CD8-positive, alpha-beta memory T cell (primary cell): ENCODE results near the gene MED20. TPM values are rescaled to one million over a fixed set of nuclear protein-coding genes. Genes with fewer than 3 reads are reported as not detected.

Source experiments
- CTCF ChIA-PET: fragments of 350-600 bp; sonication (Branson Sonifier 250); formaldehyde crosslinking; loops from one replicate; lab custom pipeline; 2021; ENCODE audit warnings: antibody characterized with exemption; lab: Charles Lee
- POLR2A ChIA-PET: fragments of 350-600 bp; sonication (Branson Sonifier 250); formaldehyde crosslinking; loops from one replicate; lab custom pipeline; 2021; ENCODE audit warnings: antibody characterized with exemption; lab: Charles Lee
- DNase-seq, 5 donors: peaks; one replicate each; pipeline versions ENCODE4 v3.0.0 to v3.0.0-alpha.2; 2020 to 2022; ENCODE audit warnings: mixed read lengths in 1 of 5
- H3K27ac ChIP-seq: one replicate; pipeline ENCODE4 v1.7.0; 2013; ENCODE audit warnings: low read depth, mild to moderate bottlenecking, low read length, moderate library complexity
- H3K27me3 ChIP-seq: 2 replicates; pipeline ENCODE4 v1.7.0; 2013; ENCODE audit warnings: low read length, mild to moderate bottlenecking; ENCODE audit not compliant: insufficient read depth, poor library complexity, severe bottlenecking
- H3K36me3 ChIP-seq: 2 replicates; pipeline ENCODE4 v1.7.0; 2013; ENCODE audit warnings: mild to moderate bottlenecking, low read length, moderate library complexity; ENCODE audit not compliant: insufficient read depth
- H3K4me1 ChIP-seq: 2 replicates; pipeline ENCODE4 v1.7.0; 2013; ENCODE audit warnings: mild to moderate bottlenecking, low read length, moderate library complexity; ENCODE audit not compliant: insufficient read depth
- H3K4me3 ChIP-seq: 2 replicates; pipeline ENCODE4 v1.7.0; 2013; ENCODE audit warnings: mild to moderate bottlenecking, low read length
- H3K9me3 ChIP-seq: 2 replicates; pipeline ENCODE4 v1.7.0; 2013; ENCODE audit warnings: mild to moderate bottlenecking, low read length
- H3K27ac Mint-ChIP-seq, 8 donors: one replicate each; pipeline ENCODE4 v1.8.0; 2020 to 2021; ENCODE audit warnings: mixed read lengths in 8 of 8, mild to moderate bottlenecking in 6 of 8, inconsistent platforms in 3 of 8, moderate library complexity in 3 of 8
- H3K27me3 Mint-ChIP-seq, 2 donors: one replicate each; pipeline ENCODE4 v1.8.0; 2020 to 2021; ENCODE audit warnings: mixed read lengths in 2 of 2, mild to moderate bottlenecking in 1 of 2, moderate library complexity in 1 of 2
- H3K36me3 Mint-ChIP-seq, 3 donors: one replicate each; pipeline ENCODE4 v1.8.0; 2020 to 2021; ENCODE audit warnings: mixed read lengths in 3 of 3, inconsistent platforms in 1 of 3, mild to moderate bottlenecking in 1 of 3
- H3K4me1 Mint-ChIP-seq, 3 donors: one replicate each; pipeline ENCODE4 v1.8.0; 2020 to 2021; ENCODE audit warnings: mixed read lengths in 3 of 3, inconsistent platforms in 1 of 3, mild to moderate bottlenecking in 1 of 3
- H3K4me3 Mint-ChIP-seq, 7 donors: one replicate each; pipeline ENCODE4 v1.8.0; 2020 to 2021; ENCODE audit warnings: mixed read lengths in 7 of 7, mild to moderate bottlenecking in 6 of 7, moderate library complexity in 4 of 7, inconsistent platforms in 2 of 7
- H3K9me3 Mint-ChIP-seq, 5 donors: one replicate each; pipeline ENCODE4 v1.8.0; 2020 to 2022; ENCODE audit warnings: mixed read lengths in 5 of 5, mild to moderate bottlenecking in 3 of 5, moderate library complexity in 2 of 5, inconsistent platforms in 1 of 5
- polyA plus RNA-seq: library from polyadenylated mRNA; unstranded; fragments of 300-500 nt; fragmentation: Illumina TruSeq; gene quantifications from one replicate; pipeline ENCODE4 v1.2.3, GENCODE V29; 2021
- total RNA-seq, 2 experiments: library from RNA; stranded (reverse); gene quantifications; one replicate each; pipeline ENCODE4 v1.2.3, GENCODE V29; 2021

MED20 gene
- total and polyA plus RNA-seq, 3 experiments from 2014 or later, result 5.3 to 21.1 (median 18.1) TPM

DNA sequence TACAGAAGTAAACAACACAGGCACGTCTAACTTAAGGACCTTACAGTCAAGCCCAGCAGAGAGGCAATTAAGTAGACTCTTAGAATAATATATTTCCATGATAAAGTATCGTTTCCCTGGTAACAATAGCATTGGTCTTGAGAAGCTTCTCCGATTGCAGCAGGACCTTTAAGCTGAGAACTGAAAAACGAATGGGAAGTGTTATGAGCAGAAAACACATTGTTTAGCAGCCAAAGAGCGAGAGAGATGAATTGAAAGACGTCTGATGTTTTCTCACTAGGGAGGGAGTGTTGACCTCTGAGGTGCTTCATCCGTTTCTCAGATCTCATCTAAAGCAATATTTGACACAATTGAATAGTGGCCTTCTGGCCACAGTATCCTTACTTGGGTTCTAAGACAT lies 1.2 kb upstream of the MED20 start:
- no peak for DNase-seq
- peaks cover 2% of the 10 kb centered on the region for H3K36me3 ChIP-seq
- CTCF ChIA-PET, result interaction anchor here (0.8 to 5.6 kb wide), 10 partner anchors 10 to 636 kb away, joined by 3 to 91 read pairs (median 7); partner anchors contain the start of genes CCND3, TAF8 and TOMM6
- H3K4me3 ChIP-seq, result peak overlapping the region; percentile 97
- peaks cover 50 to 65% (median 59%) of the 10 kb centered on the region in 3 donors for H3K4me1 Mint-ChIP-seq
- H3K27ac Mint-ChIP-seq, result peak overlapping the region in 7 of 8 donors; percentile 98 to 100 (median 99)
- POLR2A ChIA-PET, result interaction anchor here (1.9 to 3.4 kb wide), 3 partner anchors 12 to 27 kb away, joined by 12 to 24 read pairs (median 12); partner anchors contain the start of gene USP49
- H3K27me3 ChIP-seq, result no peaks in the 10 kb centered on the region
- H3K27me3 Mint-ChIP-seq, result peaks cover 0 to 8% of the 10 kb centered on the region in 2 donors
- peaks cover 38% of the 10 kb centered on the region for H3K4me1 ChIP-seq
- H3K9me3 ChIP-seq, result no peaks in the 10 kb centered on the region
- H3K36me3 Mint-ChIP-seq, result peaks cover 0 to 27% (median 5%) of the 10 kb centered on the region in 3 donors
- peak overlapping the region; percentile 96 to 100 (median 99) for H3K4me3 Mint-ChIP-seq
- peak overlapping the region; percentile 96 for H3K27ac ChIP-seq
- H3K9me3 Mint-ChIP-seq, result no peaks in the 10 kb centered on the region

DNA sequence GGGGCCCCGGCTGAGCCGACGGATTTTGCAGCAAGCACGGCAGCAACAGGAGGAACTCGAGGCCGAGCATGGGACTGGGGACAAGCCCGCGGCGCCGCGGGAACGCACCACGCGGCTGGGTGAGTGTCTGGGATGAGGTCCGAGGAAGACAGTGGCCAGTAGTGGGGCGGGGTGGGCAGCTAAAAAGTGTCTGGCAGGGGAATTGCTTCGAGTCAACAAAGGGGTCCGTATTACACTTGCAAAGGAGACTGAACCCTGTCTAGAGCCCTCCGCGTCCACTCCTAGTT lies 716 bp upstream of the MED20 start:
- Mint-ChIP-seq H3K9me3 (no peaks in the 10 kb centered on the region), H3K27me3 (peaks cover 0 to 9% of the 10 kb centered on the region in 2 donors), H3K36me3 (peaks cover 0 to 27% (median 4%) of the 10 kb centered on the region in 3 donors), H3K4me1 (peaks cover 51 to 62% (median 60%) of the 10 kb centered on the region in 3 donors), H3K27ac (peak overlapping the region; percentile 98 to 100 (median 99)), H3K4me3 (peak overlapping the region; percentile 96 to 100 (median 99))
- no peaks in the 10 kb centered on the region for H3K9me3 ChIP-seq
- H3K4me1 ChIP-seq, result peaks cover 38% of the 10 kb centered on the region
- H3K27ac ChIP-seq, result peak overlapping the region; percentile 96
- no peaks in the 10 kb centered on the region for H3K27me3 ChIP-seq
- H3K4me3 ChIP-seq, result peak overlapping the region; percentile 97
- DNase-seq, result no peak
- no peaks in the 10 kb centered on the region for H3K36me3 ChIP-seq
- POLR2A ChIA-PET, result interaction anchor here (1.0 to 3.4 kb wide), 9 partner anchors 8 to 134 kb away, joined by 3 to 29 read pairs (median 8); partner anchors contain the start of genes CCND3, TAF8, TOMM6 and USP49
- CTCF ChIA-PET, result interaction anchor here (0.8 to 5.6 kb wide), 15 partner anchors 9 to 636 kb away, joined by 3 to 91 read pairs (median 7); partner anchors contain the start of genes CCND3, TAF8 and TOMM6

GRCh38 chr6:41917528-41917927 lies 3.4 kb downstream of the MED20 start:
- Mint-ChIP-seq H3K27me3 (peaks cover 0 to 8% of the 10 kb centered on the region in 2 donors), H3K4me1 (peaks cover 35 to 56% (median 37%) of the 10 kb centered on the region in 3 donors), H3K27ac (peak overlapping the region in 1 of 8 donors; percentile 50), H3K36me3 (peaks cover 0 to 42% (median 9%) of the 10 kb centered on the region in 3 donors), H3K4me3 (peak overlapping the region in 1 of 7 donors; percentile 69), H3K9me3 (no peaks in the 10 kb centered on the region)
- no peak for DNase-seq
- no peaks in the 10 kb centered on the region for H3K9me3 ChIP-seq
- peaks cover 19% of the 10 kb centered on the region for H3K4me1 ChIP-seq
- no peak overlapping the region for H3K4me3 ChIP-seq
- no peak overlapping the region for H3K27ac ChIP-seq
- no peaks in the 10 kb centered on the region for H3K27me3 ChIP-seq
- ChIA-PET CTCF (no interaction called here), POLR2A (no interaction called here)
- no peaks in the 10 kb centered on the region for H3K36me3 ChIP-seq

DNA sequence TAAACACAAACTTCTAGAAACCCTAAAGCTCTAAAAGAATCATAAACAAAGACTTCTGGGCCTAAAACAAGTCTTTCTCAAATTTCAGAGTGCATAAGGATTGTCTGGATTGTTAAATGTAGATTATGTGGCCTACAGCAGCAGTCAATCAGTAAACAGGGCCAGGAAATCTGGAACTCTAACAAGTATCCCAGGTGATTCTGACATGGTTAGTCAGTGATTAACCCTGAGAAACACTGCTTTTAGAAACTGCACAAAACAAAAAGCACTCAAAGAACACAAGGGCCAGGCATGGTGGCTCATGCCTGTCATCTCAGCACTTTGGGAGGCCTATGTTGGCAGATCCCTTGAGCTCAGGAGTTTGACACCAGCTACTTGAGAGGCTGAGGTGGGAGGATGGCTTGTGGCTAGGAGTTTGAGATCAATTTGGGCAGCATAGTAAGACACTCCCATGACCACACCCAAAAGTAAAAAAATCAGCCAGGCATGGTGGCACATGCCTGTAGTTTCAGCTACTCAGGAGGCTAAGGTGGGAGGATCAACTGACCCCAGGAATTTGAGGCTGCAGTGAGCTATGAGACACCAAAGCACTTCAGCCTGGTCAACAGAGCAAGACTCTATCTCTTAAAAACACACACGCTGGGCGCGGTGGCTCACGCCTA lies 5.9 kb downstream of the MED20 start:
- CTCF ChIA-PET, result interaction anchor here (1.3 kb wide), 1 partner anchor 189 kb away, joined by 3 read pairs; no protein-coding TSS in a partner anchor
- DNase-seq, result no peak
- peaks cover 15 to 37% (median 18%) of the 10 kb centered on the region in 3 donors for H3K4me1 Mint-ChIP-seq
- peak overlapping the region in 1 of 8 donors; percentile 7 for H3K27ac Mint-ChIP-seq
- H3K27me3 Mint-ChIP-seq, result peaks cover 0 to 1% of the 10 kb centered on the region in 2 donors
- Histone ChIP-seq H3K4me3 (no peak overlapping the region), H3K9me3 (no peaks in the 10 kb centered on the region), H3K27me3 (no peaks in the 10 kb centered on the region), H3K36me3 (no peaks in the 10 kb centered on the region), H3K4me1 (peaks cover 3% of the 10 kb centered on the region), H3K27ac (no peak overlapping the region)
- no peaks in the 10 kb centered on the region for H3K9me3 Mint-ChIP-seq
- POLR2A ChIA-PET, result no interaction called here
- peak overlapping the region in 1 of 7 donors; percentile 52 for H3K4me3 Mint-ChIP-seq
- peaks cover 0 to 39% (median 9%) of the 10 kb centered on the region in 3 donors for H3K36me3 Mint-ChIP-seq

GRCh38 chr6:41914343-41914742 lies 6.6 kb downstream of the MED20 start:
- Histone ChIP-seq H3K27ac (no peak overlapping the region), H3K4me3 (no peak overlapping the region), H3K36me3 (no peaks in the 10 kb centered on the region), H3K4me1 (no peaks in the 10 kb centered on the region), H3K9me3 (no peaks in the 10 kb centered on the region), H3K27me3 (no peaks in the 10 kb centered on the region)
- peaks cover 16 to 35% (median 16%) of the 10 kb centered on the region in 3 donors for H3K4me1 Mint-ChIP-seq
- H3K27ac Mint-ChIP-seq, result peak overlapping the region in 4 of 8 donors; percentile 46 to 91 (median 66)
- ChIA-PET CTCF (interaction anchor here (1.3 kb wide), 1 partner anchor 190 kb away, joined by 3 read pairs; no protein-coding TSS in a partner anchor), POLR2A (no interaction called here)
- H3K36me3 Mint-ChIP-seq, result peaks cover 0 to 42% (median 11%) of the 10 kb centered on the region in 3 donors
- no peaks in the 10 kb centered on the region for H3K9me3 Mint-ChIP-seq
- peaks cover 0 to 1% of the 10 kb centered on the region in 2 donors for H3K27me3 Mint-ChIP-seq
- DNase-seq, result no peak
- H3K4me3 Mint-ChIP-seq, result no peak overlapping the region

GRCh38 chr6:41909727-41910126 lies 11.2 kb downstream of the MED20 start:
- H3K36me3 ChIP-seq, result peaks cover 3% of the 10 kb centered on the region

DNA sequence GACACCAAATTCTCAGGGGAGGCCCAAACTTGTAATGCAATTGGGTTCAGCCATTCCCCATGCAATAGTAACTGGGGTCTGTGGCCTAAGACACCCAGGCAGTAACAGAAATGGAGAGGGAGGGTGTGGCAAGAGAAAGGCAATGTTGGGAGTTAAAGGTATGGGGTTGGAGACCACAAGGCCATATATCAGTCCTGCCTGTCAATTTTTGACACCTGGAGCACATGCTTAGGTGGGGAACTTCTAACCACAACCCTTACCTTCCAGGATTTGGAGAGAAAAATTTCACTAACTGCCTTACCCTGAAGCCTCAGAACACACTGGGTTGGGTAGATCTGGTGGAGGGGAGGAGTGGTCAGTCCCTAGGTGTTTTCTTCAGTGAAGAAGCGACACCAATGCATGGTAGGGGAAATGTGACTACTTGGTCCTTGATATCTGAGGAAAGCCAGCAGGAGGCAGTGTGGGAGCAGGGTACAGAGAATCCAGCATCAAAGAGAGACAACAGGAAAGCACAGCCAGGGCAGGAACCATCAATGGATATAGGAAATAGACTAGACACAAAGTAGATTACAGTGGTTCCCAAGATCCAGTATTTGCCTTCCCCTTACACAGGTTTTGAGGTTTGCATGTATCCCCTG lies 18.9 kb downstream of the MED20 start:
- POLR2A ChIA-PET, result no interaction called here
- peak overlapping the region in 5 of 8 donors; percentile 11 to 78 (median 47) for H3K27ac Mint-ChIP-seq

More at GRCh38 chr6:41909727-41910126, 11.2 kb downstream of the MED20 start:
- ChIA-PET POLR2A (no interaction called here), CTCF (interaction anchor here (0.9 to 2.0 kb wide), 3 partner anchors 12 to 135 kb away, joined by 3 to 7 read pairs (median 3); partner anchors contain the start of genes BYSL and MED20)
- Histone ChIP-seq H3K9me3 (no peaks in the 10 kb centered on the region), H3K27me3 (no peaks in the 10 kb centered on the region), H3K4me1 (peaks cover 4% of the 10 kb centered on the region), H3K4me3 (no peak overlapping the region), H3K27ac (no peak overlapping the region)
- no peak for DNase-seq
- peaks cover 0 to 66% (median 26%) of the 10 kb centered on the region in 3 donors for H3K36me3 Mint-ChIP-seq
- no peaks in the 10 kb centered on the region for H3K27me3 Mint-ChIP-seq
- peaks cover 17 to 24% (median 20%) of the 10 kb centered on the region in 3 donors for H3K4me1 Mint-ChIP-seq
- peak overlapping the region in 1 of 7 donors; percentile 51 for H3K4me3 Mint-ChIP-seq
- H3K27ac Mint-ChIP-seq, result peak overlapping the region in 1 of 8 donors; percentile 33
- no peaks in the 10 kb centered on the region for H3K9me3 Mint-ChIP-seq

More for the DNA sequence above, 18.9 kb downstream of the MED20 start:
- no peaks in the 10 kb centered on the region for H3K27me3 Mint-ChIP-seq
- peak; percentile 37 to 71 (median 51) for DNase-seq
- CTCF ChIA-PET, result interaction anchor here (1.2 to 3.9 kb wide), 7 partner anchors 34 to 202 kb away, joined by 3 to 15 read pairs (median 6); no protein-coding TSS in a partner anchor
- Histone ChIP-seq H3K36me3 (no peaks in the 10 kb centered on the region), H3K4me3 (no peak overlapping the region), H3K9me3 (no peaks in the 10 kb centered on the region), H3K27ac (no peak overlapping the region), H3K4me1 (peaks cover 13% of the 10 kb centered on the region), H3K27me3 (no peaks in the 10 kb centered on the region)
- no peaks in the 10 kb centered on the region for H3K9me3 Mint-ChIP-seq
- H3K36me3 Mint-ChIP-seq, result peaks cover 0 to 27% (median 7%) of the 10 kb centered on the region in 3 donors
- H3K4me3 Mint-ChIP-seq, result no peak overlapping the region
- peaks cover 16 to 22% (median 18%) of the 10 kb centered on the region in 3 donors for H3K4me1 Mint-ChIP-seq
